ENCODE measurements around the gene RASSF3. TPM values are rescaled to one million over a fixed set of nuclear protein-coding genes. Genes with fewer than 3 reads are reported as not detected.

RASSF3 gene
- total RNA-seq, 1 donor = 13.8 TPM

DNA sequence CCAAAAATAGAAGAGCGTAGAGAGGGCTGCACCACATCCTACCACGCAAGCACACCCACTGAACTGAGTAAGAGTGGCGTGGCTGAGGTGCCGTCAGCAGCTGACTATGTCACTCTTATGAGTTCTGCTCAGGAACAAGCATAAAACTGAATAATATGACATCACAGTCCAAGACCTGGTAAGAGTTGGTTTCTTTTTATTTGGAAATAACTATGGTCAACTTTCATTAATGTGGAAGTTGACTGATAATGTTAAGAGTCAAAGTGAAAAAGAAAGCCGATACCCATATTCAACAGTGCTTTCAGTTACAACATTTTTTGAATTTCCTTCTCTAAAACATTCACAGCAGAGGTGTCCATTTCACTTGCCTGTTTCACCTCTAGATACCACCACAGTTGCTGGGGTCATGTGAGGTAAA lies 104.3 kb downstream of the RASSF3 start:
- H3K27ac ChIP-seq (ENCODE audit: low read depth, low read length) = peak overlapping the region; percentile 19
- H4K20me1 ChIP-seq (ENCODE audit: insufficient read depth, low read length) = no peaks in the 10 kb centered on the region
- H2AFZ ChIP-seq (ENCODE audit: low read length) = no peak overlapping the region
- H3K79me2 ChIP-seq (ENCODE audit: insufficient read depth, low read length) = no peaks in the 10 kb centered on the region
- no peak for DNase-seq (ENCODE audit: insufficient read length, low spot score, missing footprints)
- H3K4me1 ChIP-seq (ENCODE audit: insufficient read depth, low read length) = peaks cover 8% of the 10 kb centered on the region
- TF ChIP-seq, protein P1, sequence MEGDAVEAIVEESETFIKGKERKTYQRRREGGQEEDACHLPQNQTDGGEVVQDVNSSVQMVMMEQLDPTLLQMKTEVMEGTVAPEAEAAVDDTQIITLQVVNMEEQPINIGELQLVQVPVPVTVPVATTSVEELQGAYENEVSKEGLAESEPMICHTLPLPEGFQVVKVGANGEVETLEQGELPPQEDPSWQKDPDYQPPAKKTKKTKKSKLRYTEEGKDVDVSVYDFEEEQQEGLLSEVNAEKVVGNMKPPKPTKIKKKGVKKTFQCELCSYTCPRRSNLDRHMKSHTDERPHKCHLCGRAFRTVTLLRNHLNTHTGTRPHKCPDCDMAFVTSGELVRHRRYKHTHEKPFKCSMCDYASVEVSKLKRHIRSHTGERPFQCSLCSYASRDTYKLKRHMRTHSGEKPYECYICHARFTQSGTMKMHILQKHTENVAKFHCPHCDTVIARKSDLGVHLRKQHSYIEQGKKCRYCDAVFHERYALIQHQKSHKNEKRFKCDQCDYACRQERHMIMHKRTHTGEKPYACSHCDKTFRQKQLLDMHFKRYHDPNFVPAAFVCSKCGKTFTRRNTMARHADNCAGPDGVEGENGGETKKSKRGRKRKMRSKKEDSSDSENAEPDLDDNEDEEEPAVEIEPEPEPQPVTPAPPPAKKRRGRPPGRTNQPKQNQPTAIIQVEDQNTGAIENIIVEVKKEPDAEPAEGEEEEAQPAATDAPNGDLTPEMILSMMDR (IDR thresholded peaks at IDR 0.05; ENCODE audit: extremely low read depth, low read depth, low read length) = no peak
- no peaks in the 10 kb centered on the region for H3K27me3 ChIP-seq (ENCODE audit: insufficient read depth, low read length)
- no peak overlapping the region for H3K4me2 ChIP-seq (ENCODE audit: insufficient read depth, low read length)
- H3K4me3 ChIP-seq (ENCODE audit: insufficient read depth, low read length) = no peak overlapping the region
- no peaks in the 10 kb centered on the region for H3K9me3 ChIP-seq (ENCODE audit: low read depth, low read length)
- H3K36me3 ChIP-seq (ENCODE audit: insufficient read depth, low read length) = peaks cover 20% of the 10 kb centered on the region

DNA sequence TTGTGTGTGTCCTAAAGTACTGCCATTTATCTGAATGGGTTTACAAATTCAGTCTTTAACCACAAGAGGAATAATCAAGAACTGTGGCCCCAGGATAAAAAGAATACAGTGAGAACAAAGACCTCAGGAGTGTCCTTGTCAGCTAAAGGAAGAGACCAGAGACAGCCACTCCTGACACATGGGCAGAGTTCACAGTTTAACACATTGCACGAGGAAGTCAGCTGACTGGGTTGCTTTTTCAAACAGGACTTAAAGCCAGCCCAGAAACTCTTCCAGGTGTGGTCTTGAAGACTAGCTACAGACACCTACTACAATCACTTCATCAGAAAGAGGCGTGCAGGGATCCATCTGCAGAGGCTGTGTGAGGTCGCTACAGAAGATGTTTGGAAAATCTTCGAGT lies 106.1 kb downstream of the RASSF3 start:
- H3K4me1 ChIP-seq (ENCODE audit: insufficient read depth, low read length) = peaks cover 8% of the 10 kb centered on the region
- DNase-seq (ENCODE audit: insufficient read length, low spot score, missing footprints) = no peak
- H3K4me2 ChIP-seq (ENCODE audit: insufficient read depth, low read length) = no peak overlapping the region
- no peak overlapping the region for H3K4me3 ChIP-seq (ENCODE audit: insufficient read depth, low read length)
- H3K27me3 ChIP-seq (ENCODE audit: insufficient read depth, low read length) = no peaks in the 10 kb centered on the region
- H3K79me2 ChIP-seq (ENCODE audit: insufficient read depth, low read length) = no peaks in the 10 kb centered on the region
- TF ChIP-seq, protein P1 (IDR thresholded peaks at IDR 0.05; ENCODE audit: extremely low read depth, low read depth, low read length) = no peak
- no peak overlapping the region for H2AFZ ChIP-seq (ENCODE audit: low read length)
- peaks cover 33% of the 10 kb centered on the region for H3K36me3 ChIP-seq (ENCODE audit: insufficient read depth, low read length)
- no peaks in the 10 kb centered on the region for H4K20me1 ChIP-seq (ENCODE audit: insufficient read depth, low read length)
- no peak overlapping the region for H3K27ac ChIP-seq (ENCODE audit: low read depth, low read length)
- H3K9me3 ChIP-seq (ENCODE audit: low read depth, low read length) = no peaks in the 10 kb centered on the region

DNA sequence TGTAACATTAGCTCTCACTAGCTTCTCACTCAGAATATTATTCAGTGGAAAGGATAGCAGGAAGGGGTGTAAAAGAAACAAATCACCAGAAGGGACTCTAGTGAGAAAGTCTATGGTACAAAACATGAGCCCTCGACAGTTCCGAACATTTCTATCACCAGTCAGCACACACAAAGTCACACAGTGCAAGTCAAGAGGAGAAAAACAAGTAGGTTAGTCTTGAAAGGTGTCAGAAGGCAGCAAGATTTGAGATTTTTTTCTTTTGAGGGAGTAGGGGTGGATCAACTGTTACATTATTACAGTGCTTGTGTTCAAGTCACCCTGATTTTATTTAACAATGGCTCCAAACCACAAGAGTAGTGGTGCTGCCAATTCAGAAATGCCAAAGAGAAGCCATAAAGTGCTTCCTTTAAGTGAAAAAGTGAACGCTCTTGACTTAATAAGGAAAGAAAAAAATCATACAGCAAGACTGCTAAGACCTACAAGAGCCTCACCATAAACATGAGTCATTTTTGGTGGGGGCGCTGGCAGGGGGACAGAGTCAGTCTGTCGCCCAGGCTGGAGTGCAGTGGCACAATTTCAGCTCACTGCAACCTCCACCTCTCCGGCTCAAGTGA lies 106.7 kb downstream of the RASSF3 start:
- H3K27ac ChIP-seq (ENCODE audit: low read depth, low read length) = no peak overlapping the region
- no peaks in the 10 kb centered on the region for H3K9me3 ChIP-seq (ENCODE audit: low read depth, low read length)
- no peak for DNase-seq (ENCODE audit: insufficient read length, low spot score, missing footprints)
- H3K4me2 ChIP-seq (ENCODE audit: insufficient read depth, low read length) = no peak overlapping the region
- H3K4me3 ChIP-seq (ENCODE audit: insufficient read depth, low read length) = no peak overlapping the region
- peaks cover 37% of the 10 kb centered on the region for H3K36me3 ChIP-seq (ENCODE audit: insufficient read depth, low read length)
- TF ChIP-seq, protein P1 (IDR thresholded peaks at IDR 0.05; ENCODE audit: extremely low read depth, low read depth, low read length) = no peak
- H3K4me1 ChIP-seq (ENCODE audit: insufficient read depth, low read length) = peaks cover 8% of the 10 kb centered on the region
- H3K27me3 ChIP-seq (ENCODE audit: insufficient read depth, low read length) = no peaks in the 10 kb centered on the region
- no peak overlapping the region for H2AFZ ChIP-seq (ENCODE audit: low read length)
- H4K20me1 ChIP-seq (ENCODE audit: insufficient read depth, low read length) = no peaks in the 10 kb centered on the region
- no peaks in the 10 kb centered on the region for H3K79me2 ChIP-seq (ENCODE audit: insufficient read depth, low read length)

DNA sequence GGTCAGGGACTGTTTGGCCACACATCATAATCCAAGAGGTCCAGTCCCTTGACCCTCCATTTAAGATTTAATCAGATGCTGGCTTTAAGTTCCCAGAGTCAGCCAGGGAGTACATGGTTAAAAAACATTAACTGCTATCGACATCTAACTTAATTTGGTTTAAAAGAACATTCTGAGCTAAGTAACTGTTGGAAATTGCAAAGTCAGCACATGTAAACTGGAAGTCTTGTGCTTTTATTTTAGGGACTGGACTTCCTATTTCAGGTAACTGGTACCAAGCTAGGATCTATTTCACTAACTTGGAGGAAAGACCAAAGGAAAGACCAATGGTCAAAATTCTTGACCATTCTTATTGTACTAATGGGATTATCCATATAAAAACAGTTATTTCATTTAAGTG lies 108.4 kb downstream of the RASSF3 start:
- no peaks in the 10 kb centered on the region for H4K20me1 ChIP-seq (ENCODE audit: insufficient read depth, low read length)
- DNase-seq (ENCODE audit: insufficient read length, low spot score, missing footprints) = no peak
- no peak overlapping the region for H3K4me3 ChIP-seq (ENCODE audit: insufficient read depth, low read length)
- H2AFZ ChIP-seq (ENCODE audit: low read length) = no peak overlapping the region
- H3K27me3 ChIP-seq (ENCODE audit: insufficient read depth, low read length) = no peaks in the 10 kb centered on the region
- TF ChIP-seq, protein P1 (IDR thresholded peaks at IDR 0.05; ENCODE audit: extremely low read depth, low read depth, low read length) = no peak
- no peaks in the 10 kb centered on the region for H3K9me3 ChIP-seq (ENCODE audit: low read depth, low read length)
- no peaks in the 10 kb centered on the region for H3K79me2 ChIP-seq (ENCODE audit: insufficient read depth, low read length)
- no peak overlapping the region for H3K27ac ChIP-seq (ENCODE audit: low read depth, low read length)
- H3K36me3 ChIP-seq (ENCODE audit: insufficient read depth, low read length) = peaks cover 50% of the 10 kb centered on the region
- no peak overlapping the region for H3K4me2 ChIP-seq (ENCODE audit: insufficient read depth, low read length)
- peaks cover 8% of the 10 kb centered on the region for H3K4me1 ChIP-seq (ENCODE audit: insufficient read depth, low read length)

All from osteoblast (primary cell).